ENCODE results near the gene CD300A.

GRCh38 chr17:74531231-74531761 lies 64.9 kb downstream of the CD300A start, which contains the start of gene CD300LB:
- TF ChIP-seq CTCF (tag by site-specific recombination; IDR thresholded peaks at IDR 0.05) (no peak), SALL2 (tag by site-specific recombination; IDR thresholded peaks at IDR 0.05; ENCODE audit: borderline replicate concordance) (no peak), ZNF121 (tag by site-specific recombination; IDR thresholded peaks at IDR 0.05) (no peak), YY1 (tag by site-specific recombination; IDR thresholded peaks at IDR 0.05) (no peak), REPIN1 (tag by site-specific recombination; IDR thresholded peaks at IDR 0.05; ENCODE audit: low read depth) (no peak), ZNF140 (tag by site-specific recombination; IDR thresholded peaks at IDR 0.05) (no peak)
